Embryonic facial prominence (tissue), 1 donor: ENCODE measurements around the gene HYOU1.
A peak's percentile ranks its signal among the peaks of the same experiment; 100 is the strongest.
"Not testable (repeated sequence)": the region's sequence is repeated elsewhere in the genome, so short reads cannot be mapped to it uniquely, and the experiment has no call there.

ENCODE experiments used
- DNase-seq: peaks from one replicate; pipeline ENCODE4 v3.0.0-alpha.2; 2016; ENCODE audit errors: extremely low spot score

The HYOU1 gene

GRCh38 chr11:119057000-119057769, at the start of gene HYOU1:
Gene HYOU1, minus strand, starts transcription at chr11:119057205. Its CDS starts 1,045 bp downstream, at chr11:119056160.
- peak; percentile 89 for DNase-seq

GRCh38 chr11:119103793-119104192, 46.8 kb upstream of the HYOU1 start:
- no peak for DNase-seq

- not testable (repeated sequence) for DNase-seq
These were observed 46.2 kb upstream of the HYOU1 start for GRCh38 chr11:119103161-119103664.

- DNase-seq: peak; percentile 94
These were observed 44.9 kb upstream of the HYOU1 start, which contains the start of gene DPAGT1 for GRCh38 chr11:119101759-119102423. Gene DPAGT1, minus strand, starts transcription at chr11:119101853. Its CDS starts 198 bp downstream, at chr11:119101655.

GRCh38 chr11:119100994-119101758, 44.2 kb upstream of the HYOU1 start:
- DNase-seq: no peak

- DNase-seq: no peak
These were observed 43.4 kb upstream of the HYOU1 start for GRCh38 chr11:119100246-119100970.

GRCh38 chr11:119099711-119100110, 42.7 kb upstream of the HYOU1 start:
- no peak for DNase-seq

GRCh38 chr11:119095066-119095880, 38.3 kb upstream of the HYOU1 start:
- DNase-seq: peak; percentile 99

- no peak for DNase-seq
These were observed 37.7 kb upstream of the HYOU1 start for GRCh38 chr11:119094816-119095065.

GRCh38 chr11:119093942-119094815, 37.2 kb upstream of the HYOU1 start:
- no peak for DNase-seq

- no peak for DNase-seq
These were observed 36.2 kb upstream of the HYOU1 start for GRCh38 chr11:119092880-119093842.

GRCh38 chr11:119091966-119092879, 35.2 kb upstream of the HYOU1 start:
- no peak for DNase-seq

GRCh38 chr11:119091178-119091577, 34.2 kb upstream of the HYOU1 start:
- no peak for DNase-seq

- DNase-seq: no peak
These were observed 32.3 kb upstream of the HYOU1 start for GRCh38 chr11:119089319-119089718.

- no peak for DNase-seq
These were observed 31.4 kb upstream of the HYOU1 start for GRCh38 chr11:119088406-119088805.

GRCh38 chr11:119087747-119088241, 30.8 kb upstream of the HYOU1 start:
- no peak for DNase-seq

GRCh38 chr11:119087123-119087522, 30.1 kb upstream of the HYOU1 start:
- DNase-seq: no peak
